ENCODE results near the gene APOBEC3G. TPM values are rescaled to one million over a fixed set of nuclear protein-coding genes. Genes with fewer than 3 reads are reported as not detected.

Gene APOBEC3G
- polyA plus RNA-seq, 5 donors, result 14.2 to 18.6 (median 15.5) TPM

GRCh38 chr22:39122772-39123470, 45.8 kb downstream of the APOBEC3G start:
- DNase-seq, result no peak

- no peak for DNase-seq
Observed at GRCh38 chr22:39123751-39124581, 46.9 kb downstream of the APOBEC3G start.

- no peak for DNase-seq
Observed at GRCh38 chr22:39125622-39126021, 48.5 kb downstream of the APOBEC3G start.

- no peak for DNase-seq
Observed at GRCh38 chr22:39128508-39128907, 51.4 kb downstream of the APOBEC3G start.

- DNase-seq, result no peak
Observed at GRCh38 chr22:39129081-39129480, 52.0 kb downstream of the APOBEC3G start.

GRCh38 chr22:39129746-39130145, 52.7 kb downstream of the APOBEC3G start:
- no peak for DNase-seq

- no peak for DNase-seq
Observed at GRCh38 chr22:39130152-39130704, 53.2 kb downstream of the APOBEC3G start.

- DNase-seq, result no peak
Observed at GRCh38 chr22:39130892-39131855, 54.1 kb downstream of the APOBEC3G start.

GRCh38 chr22:39132281-39132680, 55.2 kb downstream of the APOBEC3G start:
- no peak for DNase-seq

- no peak for DNase-seq
Observed at GRCh38 chr22:39132871-39133524, 55.9 kb downstream of the APOBEC3G start.

- no peak for DNase-seq
Observed at GRCh38 chr22:39133871-39134270, 56.8 kb downstream of the APOBEC3G start.

GRCh38 chr22:39134366-39135091, 57.5 kb downstream of the APOBEC3G start:
- no peak for DNase-seq

- no peak for DNase-seq
Observed at GRCh38 chr22:39135092-39135896, 58.2 kb downstream of the APOBEC3G start.

GRCh38 chr22:39136317-39136716, 59.2 kb downstream of the APOBEC3G start:
- DNase-seq, result no peak

Other genes starting within 250 kb of the APOBEC3G start
- gene NPTXR, start 233.2 kb upstream of the APOBEC3G start, polyA plus RNA-seq (ENCODE audit: insufficient read depth in 1 of 5, insufficient read length in 5 of 5, low replicate concordance in 1 of 5), result 10 to 100 TPM in 2 of 5 donors, 1 to 10 TPM in 3; 7.0 to 12.5 (median 8.4) TPM
- 10 to 100 TPM; 20.9 to 42.7 (median 35.2) TPM for gene CBX6, start 205.1 kb upstream of the APOBEC3G start, polyA plus RNA-seq (ENCODE audit: insufficient read depth in 1 of 5, insufficient read length in 5 of 5, low replicate concordance in 1 of 5)
- under 1 TPM in 4 of 5 donors, not detected in 1; 0.15 to 0.40 (median 0.19) TPM for gene APOBEC3A, start 119.7 kb upstream of the APOBEC3G start, polyA plus RNA-seq (ENCODE audit: insufficient read depth in 1 of 5, insufficient read length in 5 of 5, low replicate concordance in 1 of 5)
- 10 to 100 TPM in 1 of 5 donors, 1 to 10 TPM in 4; 2.9 to 10.3 (median 5.7) TPM for gene APOBEC3B, start 94.9 kb upstream of the APOBEC3G start, polyA plus RNA-seq (ENCODE audit: insufficient read depth in 1 of 5, insufficient read length in 5 of 5, low replicate concordance in 1 of 5)
- gene APOBEC3C, start 63.0 kb upstream of the APOBEC3G start, polyA plus RNA-seq (ENCODE audit: insufficient read depth in 1 of 5, insufficient read length in 5 of 5, low replicate concordance in 1 of 5), result 10 to 100 TPM; 22.3 to 26.8 (median 24.5) TPM
- gene APOBEC3D, start 56.1 kb upstream of the APOBEC3G start, polyA plus RNA-seq (ENCODE audit: insufficient read depth in 1 of 5, insufficient read length in 5 of 5, low replicate concordance in 1 of 5), result 1 to 10 TPM; 2.3 to 4.0 (median 3.2) TPM
- gene APOBEC3F, start 36.4 kb upstream of the APOBEC3G start, polyA plus RNA-seq (ENCODE audit: insufficient read depth in 1 of 5, insufficient read length in 5 of 5, low replicate concordance in 1 of 5), result 10 to 100 TPM; 11.0 to 11.7 (median 11.4) TPM
- under 1 TPM in 3 of 5 donors, not detected in 2; 0.23 to 0.33 (median 0.26) TPM for gene APOBEC3H, start 20.0 kb downstream of the APOBEC3G start, polyA plus RNA-seq (ENCODE audit: insufficient read depth in 1 of 5, insufficient read length in 5 of 5, low replicate concordance in 1 of 5)
- 1 to 10 TPM; 6.8 to 7.9 (median 7.2) TPM for gene CBX7, start 75.4 kb downstream of the APOBEC3G start, polyA plus RNA-seq (ENCODE audit: insufficient read depth in 1 of 5, insufficient read length in 5 of 5, low replicate concordance in 1 of 5)
- 10 to 100 TPM; 16.6 to 29.0 (median 19.7) TPM for gene PDGFB, start 167.7 kb downstream of the APOBEC3G start, polyA plus RNA-seq (ENCODE audit: insufficient read depth in 1 of 5, insufficient read length in 5 of 5, low replicate concordance in 1 of 5)
- gene RPL3, start 242.3 kb downstream of the APOBEC3G start, polyA plus RNA-seq (ENCODE audit: insufficient read depth in 1 of 5, insufficient read length in 5 of 5, low replicate concordance in 1 of 5), result 1,000 to 10,000 TPM; 3,307 to 4,039 (median 3,557) TPM

All from right lung (tissue), 5 donors.